ENCODE measurements around the gene EPHB3. TPM values are rescaled to one million over a fixed set of nuclear protein-coding genes. Genes with fewer than 3 reads are reported as not detected.

The EPHB3 gene
- total and polyA plus RNA-seq, 12 donors, result 0.29 to 3.7 (median 1.2) TPM

DNA sequence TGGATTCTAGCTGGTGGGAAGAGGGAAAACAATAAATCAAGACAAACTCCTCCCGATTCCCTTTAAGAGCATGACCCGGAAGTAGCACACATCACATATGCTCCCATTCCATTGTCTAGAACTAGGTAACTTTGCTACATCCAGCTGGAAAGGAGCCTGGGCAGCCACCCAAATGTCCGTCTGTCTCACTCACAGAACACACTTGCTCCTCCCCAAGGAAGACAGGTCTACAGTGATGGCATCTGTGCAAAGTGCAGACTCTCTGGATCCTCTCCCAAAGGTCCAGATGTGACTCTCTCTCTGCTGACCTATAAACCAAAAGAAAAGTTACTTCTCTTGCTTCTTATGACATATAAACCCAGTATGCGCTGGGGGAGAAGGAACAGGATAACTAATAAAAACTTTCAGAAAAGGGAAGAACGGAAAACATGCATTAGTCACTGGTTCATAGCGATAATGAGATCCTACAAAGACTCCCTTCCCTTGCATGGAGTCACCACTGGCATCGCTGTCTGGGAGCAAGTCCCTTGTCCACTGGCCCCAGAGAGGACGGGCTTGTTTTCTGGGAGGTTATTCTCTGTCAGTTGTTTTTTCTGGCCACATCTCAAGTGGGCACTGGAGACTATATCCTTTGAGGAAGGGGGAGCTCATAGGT, 29.8 kb upstream of the EPHB3 start:
- TF ChIP-seq, protein P1, sequence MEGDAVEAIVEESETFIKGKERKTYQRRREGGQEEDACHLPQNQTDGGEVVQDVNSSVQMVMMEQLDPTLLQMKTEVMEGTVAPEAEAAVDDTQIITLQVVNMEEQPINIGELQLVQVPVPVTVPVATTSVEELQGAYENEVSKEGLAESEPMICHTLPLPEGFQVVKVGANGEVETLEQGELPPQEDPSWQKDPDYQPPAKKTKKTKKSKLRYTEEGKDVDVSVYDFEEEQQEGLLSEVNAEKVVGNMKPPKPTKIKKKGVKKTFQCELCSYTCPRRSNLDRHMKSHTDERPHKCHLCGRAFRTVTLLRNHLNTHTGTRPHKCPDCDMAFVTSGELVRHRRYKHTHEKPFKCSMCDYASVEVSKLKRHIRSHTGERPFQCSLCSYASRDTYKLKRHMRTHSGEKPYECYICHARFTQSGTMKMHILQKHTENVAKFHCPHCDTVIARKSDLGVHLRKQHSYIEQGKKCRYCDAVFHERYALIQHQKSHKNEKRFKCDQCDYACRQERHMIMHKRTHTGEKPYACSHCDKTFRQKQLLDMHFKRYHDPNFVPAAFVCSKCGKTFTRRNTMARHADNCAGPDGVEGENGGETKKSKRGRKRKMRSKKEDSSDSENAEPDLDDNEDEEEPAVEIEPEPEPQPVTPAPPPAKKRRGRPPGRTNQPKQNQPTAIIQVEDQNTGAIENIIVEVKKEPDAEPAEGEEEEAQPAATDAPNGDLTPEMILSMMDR (IDR thresholded peaks at IDR 0.05), result no peak
- no peak for TF ChIP-seq POLR2A (IDR thresholded peaks at IDR 0.05)
- H3K4me1 ChIP-seq (replicated peaks in 1 of 2), result no peaks in the 10 kb centered on the region
- intact Hi-C loops (cut with DNase I), result no loop called here
- H3K27ac ChIP-seq, result no peak overlapping the region
- no peaks in the 10 kb centered on the region for H3K9me3 ChIP-seq (replicated peaks in 1 of 3)
- peaks cover 7% of the 10 kb centered on the region for H3K27me3 ChIP-seq
- H3K36me3 ChIP-seq (replicated peaks in 1 of 2), result no peaks in the 10 kb centered on the region
- DNase-seq, result peak in 6 of 7 donors; percentile 9 to 79 (median 36)
- 45 to 55% (median 50%) methylated on average over 8 of the region's 8 CpGs for WGBS, 4 donors
- no peak overlapping the region for H3K4me3 ChIP-seq

DNA sequence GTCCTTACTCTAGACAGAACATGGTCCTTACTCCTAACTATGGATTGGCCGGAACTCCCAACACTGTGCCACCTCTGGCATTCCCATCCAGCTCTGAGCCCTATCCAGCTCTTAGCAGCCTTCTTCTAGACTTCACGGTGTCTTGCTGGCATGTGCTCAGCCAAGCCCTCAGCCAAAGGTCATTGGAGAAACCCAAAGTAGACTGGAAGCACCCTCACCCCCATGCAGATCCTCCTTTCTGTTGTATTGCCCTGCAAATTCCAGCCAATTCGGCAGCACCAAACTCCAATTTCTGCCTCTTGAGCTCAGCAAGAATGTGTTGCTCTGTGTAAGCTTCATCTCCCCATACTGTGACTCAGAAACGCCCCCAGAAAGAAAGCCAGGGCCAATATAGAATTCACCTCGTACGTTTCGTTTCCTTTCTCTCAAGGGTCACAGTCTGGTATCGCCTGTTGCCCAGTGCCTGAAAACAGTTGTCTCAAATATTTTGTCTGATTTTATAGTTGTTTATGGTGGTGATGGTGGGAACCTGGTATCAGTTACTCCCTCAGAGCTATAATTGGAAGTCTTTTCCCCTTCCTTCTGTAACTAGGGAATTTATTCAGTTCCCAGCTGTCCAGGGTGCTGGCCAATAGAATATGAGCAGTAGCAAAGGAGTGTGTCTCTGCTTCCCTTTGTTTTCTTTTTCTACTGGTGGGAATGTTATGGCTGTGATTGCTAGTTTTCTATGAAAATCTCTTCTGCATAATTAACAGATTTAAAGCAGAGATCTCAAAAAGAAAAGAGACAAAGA, 28.4 kb upstream of the EPHB3 start:
- Histone ChIP-seq H3K36me3 (replicated peaks in 1 of 2) (no peaks in the 10 kb centered on the region), H3K4me3 (no peak overlapping the region), H3K9me3 (replicated peaks in 1 of 3) (no peaks in the 10 kb centered on the region), H3K27me3 (peaks cover 3% of the 10 kb centered on the region), H3K27ac (no peak overlapping the region), H3K4me1 (replicated peaks in 1 of 2) (no peaks in the 10 kb centered on the region)
- intact Hi-C loops (cut with DNase I), result no loop called here
- TF ChIP-seq POLR2A (IDR thresholded peaks at IDR 0.05), result no peak
- TF ChIP-seq, protein P1 (IDR thresholded peaks at IDR 0.05), result no peak
- DNase-seq, result peak in 2 of 7 donors; percentile 6 to 8
- WGBS, 4 donors, result 80 to 82% (median 81%) methylated on average over 8 of the region's 8 CpGs

- Histone ChIP-seq H3K9me3 (replicated peaks in 1 of 3) (no peaks in the 10 kb centered on the region), H3K4me1 (replicated peaks in 1 of 2) (no peaks in the 10 kb centered on the region), H3K27me3 (peaks cover 2% of the 10 kb centered on the region), H3K27ac (no peak overlapping the region), H3K4me3 (no peak overlapping the region), H3K36me3 (replicated peaks in 1 of 2) (no peaks in the 10 kb centered on the region)
- intact Hi-C loops (cut with DNase I), result no loop called here
- peak in 3 of 7 donors; percentile 4 to 45 (median 6) for DNase-seq
- WGBS, 4 donors, result 45 to 56% (median 54%) methylated on average over 8 of the region's 8 CpGs
- TF ChIP-seq POLR2A (IDR thresholded peaks at IDR 0.05), result no peak
- TF ChIP-seq, protein P1 (IDR thresholded peaks at IDR 0.05), result no peak
These were observed 23.5 kb upstream of the EPHB3 start for GRCh38 chr3:184537885-184538665.
